K562 (cell line): ENCODE data around the gene OVCH2. TPM values are rescaled to one million over a fixed set of nuclear protein-coding genes. Genes with fewer than 3 reads are reported as not detected.

Experiments
- DPF2 ChIP-seq: fragments of 450-650 bp; IDR thresholded peaks from 2 replicates; pipeline ENCODE4 v1.6.1; 2016
- TAF15 ChIP-seq: fragments of 200-400 bp; formaldehyde crosslinking; IDR thresholded peaks from 2 replicates; pipeline ENCODE4 v1.6.1; 2017; ENCODE audit warnings: mild to moderate bottlenecking, low read depth, low read length, moderate library complexity
- ZNF146 ChIP-seq: IDR thresholded peaks from one replicate; pipeline ENCODE4 v1.6.1; 2018; ENCODE audit warnings: missing compliant biosample characterization; ENCODE audit not compliant: unreplicated experiment
- ZNF668 ChIP-seq: fragments of 250-450 bp; sonication (Bioruptor Pico); IDR thresholded peaks from 2 replicates; pipeline ENCODE4 v1.8.0; 2022; ENCODE audit warnings: mild to moderate bottlenecking, inconsistent platforms
- polyA plus RNA-seq, 8 experiments: library from polyadenylated mRNA; depleted of rRNA in 4 of 8; stranded (reverse) in 5 of 8; unstranded in 3 of 8; fragments of >200 nt; fragmentation: Nextera tagmentation in 2 of 8; fragmentation: Illumina TruSeq in 1 of 8; extraction: Ambion mirVana in 2 of 8; extraction: Trizol in 1 of 8; gene quantifications; 2 replicates each; pipeline versions ENCODE4 v1.2.1 to v1.2.3, GENCODE V29; 2011 to 2014; ENCODE audit warnings: inconsistent platforms in 1 of 8, missing spikeins in 1 of 8
- total RNA-seq, 7 experiments: library from RNA; depleted of rRNA in 6 of 7; stranded (reverse); fragments of >200 nt in 6 of 7; fragmentation: Illumina TruSeq in 2 of 7; extraction: Trizol in 2 of 7; gene quantifications; 2 replicates each; pipeline versions ENCODE4 v1.2.1 to v1.2.3, GENCODE V29; 2011 to 2021; ENCODE audit warnings: low replicate concordance in 1 of 7
- TF ChIP-seq, protein P1 (sequence below), 2 experiments: fragments of 450-650 bp in 1 of 2; sonication (generic) in 1 of 2; formaldehyde crosslinking in 1 of 2; IDR thresholded peaks; 2 replicates each; pipeline versions ENCODE4 v1.7.1 to v1.9.0; 2016 to 2022; ENCODE audit warnings: inconsistent platforms in 1 of 2, mild to moderate bottlenecking in 1 of 2, missing genetic modification reagents in 1 of 2
- TF ChIP-seq, protein P2 (sequence below): sonication (generic); formaldehyde crosslinking; IDR thresholded peaks from 2 replicates; pipeline ENCODE4 v1.8.0; 2022; ENCODE audit warnings: mild to moderate bottlenecking, missing genetic modification reagents
- TF ChIP-seq, protein P3 (sequence below), 2 experiments: fragments of 250-450 bp in 1 of 2; fragments of 450-650 bp in 1 of 2; sonication (Bioruptor Pico) in 1 of 2; IDR thresholded peaks; 2 replicates each; pipeline versions ENCODE4 v1.6.1 to v1.8.0; 2016 to 2021; ENCODE audit warnings: mild to moderate bottlenecking in 2 of 2, moderate library complexity in 2 of 2, missing compliant biosample characterization in 1 of 2, missing genetic modification characterization in 1 of 2

The OVCH2 gene
- total and polyA plus RNA-seq, 9 of the 15 experiments (the other 6 are each of a cell fraction or from before 2014, with no cell fraction given): not detected

DNA sequence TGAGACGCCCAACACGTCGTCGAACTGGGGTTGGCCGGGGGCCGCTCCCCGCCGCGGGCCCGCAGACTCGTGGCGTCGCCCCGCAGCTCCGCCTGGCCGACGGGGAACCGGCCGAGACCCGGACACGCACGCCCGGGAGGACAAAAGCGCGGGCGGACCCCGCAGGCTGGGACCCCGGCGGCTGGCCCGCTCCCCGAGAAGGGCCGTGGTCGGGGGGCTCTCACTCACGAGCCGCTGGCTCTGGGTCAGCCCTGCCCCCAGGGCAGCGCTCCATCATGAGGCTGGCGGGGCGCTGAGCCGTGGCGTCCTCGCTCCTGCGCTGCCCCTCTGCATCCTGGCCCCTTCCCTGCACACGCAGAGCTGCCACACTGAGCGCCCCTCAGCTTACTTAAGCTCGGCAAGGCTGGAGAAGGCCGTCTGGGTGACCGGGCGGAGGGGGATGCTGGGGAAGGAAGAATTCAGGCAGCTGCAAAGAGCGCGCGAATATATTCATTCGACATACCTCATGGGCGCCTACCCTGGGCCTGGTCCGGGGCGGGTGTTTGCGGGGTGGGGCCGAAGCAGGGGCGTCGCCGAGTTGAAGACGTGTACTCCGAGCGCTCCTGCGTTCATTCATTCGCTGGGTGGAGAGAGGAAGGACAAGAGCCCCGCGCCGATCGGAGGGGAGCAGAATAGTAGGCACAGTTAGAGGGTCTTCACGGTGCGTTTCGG, 32.4 kb downstream of the OVCH2 start (continued):
- TF ChIP-seq, protein P1, sequence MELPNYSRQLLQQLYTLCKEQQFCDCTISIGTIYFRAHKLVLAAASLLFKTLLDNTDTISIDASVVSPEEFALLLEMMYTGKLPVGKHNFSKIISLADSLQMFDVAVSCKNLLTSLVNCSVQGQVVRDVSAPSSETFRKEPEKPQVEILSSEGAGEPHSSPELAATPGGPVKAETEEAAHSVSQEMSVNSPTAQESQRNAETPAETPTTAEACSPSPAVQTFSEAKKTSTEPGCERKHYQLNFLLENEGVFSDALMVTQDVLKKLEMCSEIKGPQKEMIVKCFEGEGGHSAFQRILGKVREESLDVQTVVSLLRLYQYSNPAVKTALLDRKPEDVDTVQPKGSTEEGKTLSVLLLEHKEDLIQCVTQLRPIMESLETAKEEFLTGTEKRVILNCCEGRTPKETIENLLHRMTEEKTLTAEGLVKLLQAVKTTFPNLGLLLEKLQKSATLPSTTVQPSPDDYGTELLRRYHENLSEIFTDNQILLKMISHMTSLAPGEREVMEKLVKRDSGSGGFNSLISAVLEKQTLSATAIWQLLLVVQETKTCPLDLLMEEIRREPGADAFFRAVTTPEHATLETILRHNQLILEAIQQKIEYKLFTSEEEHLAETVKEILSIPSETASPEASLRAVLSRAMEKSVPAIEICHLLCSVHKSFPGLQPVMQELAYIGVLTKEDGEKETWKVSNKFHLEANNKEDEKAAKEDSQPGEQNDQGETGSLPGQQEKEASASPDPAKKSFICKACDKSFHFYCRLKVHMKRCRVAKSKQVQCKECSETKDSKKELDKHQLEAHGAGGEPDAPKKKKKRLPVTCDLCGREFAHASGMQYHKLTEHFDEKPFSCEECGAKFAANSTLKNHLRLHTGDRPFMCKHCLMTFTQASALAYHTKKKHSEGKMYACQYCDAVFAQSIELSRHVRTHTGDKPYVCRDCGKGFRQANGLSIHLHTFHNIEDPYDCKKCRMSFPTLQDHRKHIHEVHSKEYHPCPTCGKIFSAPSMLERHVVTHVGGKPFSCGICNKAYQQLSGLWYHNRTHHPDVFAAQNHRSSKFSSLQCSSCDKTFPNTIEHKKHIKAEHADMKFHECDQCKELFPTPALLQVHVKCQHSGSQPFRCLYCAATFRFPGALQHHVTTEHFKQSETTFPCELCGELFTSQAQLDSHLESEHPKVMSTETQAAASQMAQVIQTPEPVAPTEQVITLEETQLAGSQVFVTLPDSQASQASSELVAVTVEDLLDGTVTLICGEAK (IDR thresholded peaks at IDR 0.05): no peak
- TF ChIP-seq, protein P1 (CRISPR knock-in tag; IDR thresholded peaks at IDR 0.05): no peak
- TF ChIP-seq DPF2 (no peak), TAF15 (no peak), ZNF668 (CRISPR knock-in tag) (no peak), ZNF146 (no peak)
- TF ChIP-seq, protein P2, sequence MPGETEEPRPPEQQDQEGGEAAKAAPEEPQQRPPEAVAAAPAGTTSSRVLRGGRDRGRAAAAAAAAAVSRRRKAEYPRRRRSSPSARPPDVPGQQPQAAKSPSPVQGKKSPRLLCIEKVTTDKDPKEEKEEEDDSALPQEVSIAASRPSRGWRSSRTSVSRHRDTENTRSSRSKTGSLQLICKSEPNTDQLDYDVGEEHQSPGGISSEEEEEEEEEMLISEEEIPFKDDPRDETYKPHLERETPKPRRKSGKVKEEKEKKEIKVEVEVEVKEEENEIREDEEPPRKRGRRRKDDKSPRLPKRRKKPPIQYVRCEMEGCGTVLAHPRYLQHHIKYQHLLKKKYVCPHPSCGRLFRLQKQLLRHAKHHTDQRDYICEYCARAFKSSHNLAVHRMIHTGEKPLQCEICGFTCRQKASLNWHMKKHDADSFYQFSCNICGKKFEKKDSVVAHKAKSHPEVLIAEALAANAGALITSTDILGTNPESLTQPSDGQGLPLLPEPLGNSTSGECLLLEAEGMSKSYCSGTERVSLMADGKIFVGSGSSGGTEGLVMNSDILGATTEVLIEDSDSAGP (CRISPR knock-in tag): no peak
- TF ChIP-seq, protein P3, sequence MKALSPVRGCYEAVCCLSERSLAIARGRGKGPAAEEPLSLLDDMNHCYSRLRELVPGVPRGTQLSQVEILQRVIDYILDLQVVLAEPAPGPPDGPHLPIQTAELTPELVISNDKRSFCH (CRISPR knock-in tag; IDR thresholded peaks at IDR 0.05): no peak
- TF ChIP-seq, protein P3 (tag; IDR thresholded peaks at IDR 0.05): no peak
